Kidney glomerular epithelial cell (primary cell): ENCODE data around the gene PGM1.

ENCODE experiments used
- DNase-seq: peaks from one replicate; lab custom pipeline; 2025; lab: John Stamatoyannopoulos, UW

The PGM1 gene

DNA sequence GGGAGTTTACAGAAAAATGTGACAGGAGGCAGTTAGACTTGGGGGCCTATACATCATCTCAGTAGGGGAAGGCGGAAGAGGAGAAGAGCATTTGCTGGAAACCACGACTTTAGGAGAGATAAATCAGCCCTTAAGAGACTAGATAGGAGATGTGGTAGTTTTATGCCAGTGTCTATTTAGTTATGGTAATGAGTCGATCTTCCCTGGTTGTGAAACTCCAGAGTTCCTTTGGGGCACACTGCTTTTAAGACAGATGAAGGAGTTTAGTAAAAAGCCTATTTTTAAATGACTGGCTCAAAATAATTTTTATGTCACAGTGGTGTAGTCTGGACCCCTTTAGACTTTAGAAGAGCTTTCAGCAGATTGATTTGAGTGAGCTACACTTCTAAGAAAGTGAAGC is 7.8 kb downstream of the PGM1 start:
- DNase-seq: no peak

GRCh38 chr1:63601463-63601862 is 8.3 kb downstream of the PGM1 start:
- DNase-seq: no peak

DNA sequence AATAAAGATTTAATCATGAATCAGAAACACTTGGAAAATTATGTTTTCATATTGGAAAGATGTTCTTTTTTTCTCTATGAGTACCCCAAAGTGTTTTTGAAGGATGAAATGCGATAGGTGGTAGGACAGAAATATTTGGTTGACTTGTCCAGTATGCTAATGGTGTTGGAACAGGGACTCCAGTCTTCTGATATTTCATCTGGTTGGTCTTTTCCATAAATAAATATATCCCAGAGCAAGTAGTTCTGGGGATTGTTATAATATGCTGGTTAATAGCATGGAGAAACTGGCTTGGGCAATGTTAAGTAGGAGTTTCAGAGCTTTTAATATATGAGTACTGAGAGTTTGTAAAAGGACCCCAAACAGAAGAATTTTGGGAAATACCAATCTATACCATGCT is 8.7 kb downstream of the PGM1 start:
- no peak for DNase-seq

DNA sequence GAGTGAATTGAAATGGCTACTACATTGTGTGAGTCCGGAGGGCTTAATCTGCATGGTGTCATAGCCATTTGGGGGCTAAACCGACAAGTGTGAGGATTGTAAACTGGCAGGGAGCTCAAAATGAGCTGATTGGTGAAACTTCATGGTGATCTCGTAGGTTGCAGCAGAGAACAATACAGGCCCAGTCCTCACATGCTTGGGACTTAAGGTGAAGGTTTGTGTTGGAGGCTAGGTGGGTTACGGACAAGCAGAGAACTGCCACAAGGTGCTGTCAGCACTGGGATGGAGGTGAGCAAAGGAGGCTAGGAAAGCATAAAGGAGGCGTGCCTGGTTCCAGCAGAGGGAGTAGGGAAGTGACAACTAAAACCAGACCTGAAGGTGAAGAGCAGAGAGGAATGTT is 9.4 kb downstream of the PGM1 start:
- DNase-seq: no peak

- DNase-seq: no peak
These were observed 10.6 kb downstream of the PGM1 start for GRCh38 chr1:63603810-63604209.

GRCh38 chr1:63607322-63607721 is 14.1 kb downstream of the PGM1 start:
- no peak for DNase-seq

GRCh38 chr1:63611231-63611630 is 18.0 kb downstream of the PGM1 start:
- DNase-seq: no peak

- no peak for DNase-seq
These were observed 19.4 kb downstream of the PGM1 start for GRCh38 chr1:63612564-63612963.

- no peak for DNase-seq
These were observed 19.8 kb downstream of the PGM1 start for GRCh38 chr1:63612971-63613370.

DNA sequence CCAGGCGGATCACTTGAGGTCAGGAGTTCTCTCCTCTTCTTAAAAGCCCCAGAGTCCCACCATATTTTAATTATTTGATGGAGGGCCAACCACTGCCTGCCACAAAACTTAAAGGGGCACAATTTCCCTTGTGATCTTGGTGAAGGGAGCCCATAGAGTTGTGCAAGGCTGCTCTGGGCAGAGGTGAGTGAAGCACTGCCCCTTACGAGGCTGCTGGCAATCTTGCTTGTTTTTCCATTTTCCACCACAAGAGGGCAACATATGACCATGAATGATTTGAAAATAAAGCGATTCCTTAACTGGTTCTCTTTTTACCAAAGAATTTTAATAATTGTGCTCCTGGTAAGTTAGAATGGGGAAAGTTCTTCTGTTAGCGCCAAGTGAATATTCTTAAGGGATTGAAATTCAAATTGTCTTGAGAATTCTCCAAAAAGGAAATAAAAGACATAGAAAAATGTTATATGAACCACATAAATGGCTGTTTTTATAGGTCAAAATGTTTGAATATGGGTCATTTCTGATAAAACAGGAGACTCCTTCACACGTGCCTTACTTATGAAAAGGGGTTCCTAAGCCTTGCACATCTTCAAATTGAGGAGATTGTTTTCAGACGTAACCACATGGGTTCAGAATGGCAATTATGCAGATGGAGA is 22.7 kb downstream of the PGM1 start:
- DNase-seq: peak; percentile 85

DNA sequence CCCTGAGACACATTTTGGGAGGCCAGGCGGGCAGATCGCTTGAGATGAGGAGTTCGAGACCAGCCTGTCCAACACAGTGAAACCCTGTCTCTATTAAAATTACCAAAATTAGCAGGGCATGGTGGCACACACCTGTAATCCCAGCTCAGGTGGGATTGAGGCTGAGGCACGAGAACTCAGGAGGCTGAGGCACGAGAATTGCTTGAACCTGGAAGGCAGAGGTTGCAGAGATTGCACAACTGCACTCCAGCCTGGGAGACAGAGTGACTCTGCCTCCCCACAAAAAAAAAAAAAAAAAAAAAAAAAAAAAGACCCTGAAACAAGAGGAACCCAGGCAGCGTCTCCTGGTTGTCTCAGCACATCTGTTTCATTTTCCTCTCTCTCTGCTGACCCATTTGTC is 24.2 kb downstream of the PGM1 start:
- DNase-seq: no peak

GRCh38 chr1:63618011-63618410 is 24.8 kb downstream of the PGM1 start:
- DNase-seq: no peak

- no peak for DNase-seq
These were observed 26.3 kb downstream of the PGM1 start for GRCh38 chr1:63619558-63619957.

GRCh38 chr1:63620671-63621070 is 27.5 kb downstream of the PGM1 start:
- no peak for DNase-seq

DNA sequence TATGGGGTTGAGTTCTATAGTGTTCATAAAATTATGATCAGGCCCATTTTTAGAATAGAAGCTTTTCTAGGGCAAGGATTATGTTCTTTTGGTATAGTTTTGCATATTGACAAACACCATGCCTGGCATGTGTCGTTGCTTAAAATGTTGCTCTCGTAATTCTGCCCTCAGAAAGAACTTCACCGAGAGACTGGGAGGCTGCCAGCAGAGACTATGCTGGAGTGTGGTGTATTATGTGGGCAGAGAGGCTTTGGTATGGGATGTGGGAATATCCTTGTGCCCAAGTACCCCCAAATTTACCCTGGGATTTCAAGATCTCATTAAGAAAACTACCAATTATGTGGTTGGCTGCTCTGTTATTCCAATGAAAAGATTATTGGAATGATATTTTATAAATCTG is 27.9 kb downstream of the PGM1 start:
- no peak for DNase-seq

DNA sequence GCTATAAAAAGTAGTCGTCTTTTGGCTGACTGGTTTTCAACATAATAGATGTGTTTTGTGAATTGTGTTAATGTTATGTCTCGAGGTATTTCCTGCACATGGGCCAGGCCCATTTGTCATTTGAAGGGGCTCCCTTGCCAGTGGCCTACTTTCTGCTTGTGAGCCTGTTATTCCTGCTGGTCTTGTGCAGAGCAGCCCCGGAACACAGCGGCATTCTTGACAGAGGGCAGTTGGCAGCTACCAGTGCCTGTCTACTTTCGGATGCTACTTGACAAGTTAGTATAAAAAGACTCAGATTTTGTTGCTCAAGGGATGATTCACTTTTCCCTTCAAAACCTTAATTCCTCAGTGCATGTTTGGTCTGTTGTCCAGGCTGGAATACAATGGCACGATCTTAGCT is 28.5 kb downstream of the PGM1 start:
- DNase-seq: no peak

DNA sequence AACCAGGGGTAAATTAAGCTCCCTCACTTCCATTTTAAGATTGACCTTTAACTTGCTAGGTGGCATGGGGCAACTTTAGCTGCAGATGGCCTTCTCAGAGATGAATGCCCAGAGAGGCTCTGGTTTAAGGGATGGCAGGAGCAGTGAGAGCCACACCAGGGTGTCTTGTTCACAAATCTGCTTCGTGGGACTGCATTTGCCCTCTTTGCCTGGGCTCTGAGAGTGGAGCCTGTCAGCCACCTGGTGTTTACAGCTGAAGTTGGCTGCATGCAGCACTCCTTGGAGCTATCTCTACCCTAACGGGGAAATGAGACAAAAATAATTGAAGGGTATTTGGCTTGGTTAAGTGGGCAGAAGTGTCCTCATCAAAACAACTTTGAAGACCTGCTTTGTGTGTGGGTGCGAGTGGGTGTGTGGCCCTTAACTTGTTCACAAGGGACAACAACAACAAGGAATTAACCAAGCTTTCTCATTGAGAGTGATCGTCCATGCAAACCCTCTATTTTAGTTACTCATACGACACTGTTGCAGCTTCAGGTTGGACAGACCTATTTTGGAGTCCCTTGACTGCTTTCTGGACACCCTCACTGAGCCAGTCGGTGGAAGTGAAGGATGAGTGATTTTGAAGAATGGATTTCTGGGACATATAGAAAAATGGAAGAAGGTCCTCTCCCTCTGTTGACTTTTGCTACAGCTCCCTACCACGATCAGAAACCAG is 29.8 kb downstream of the PGM1 start:
- DNase-seq: no peak

DNA sequence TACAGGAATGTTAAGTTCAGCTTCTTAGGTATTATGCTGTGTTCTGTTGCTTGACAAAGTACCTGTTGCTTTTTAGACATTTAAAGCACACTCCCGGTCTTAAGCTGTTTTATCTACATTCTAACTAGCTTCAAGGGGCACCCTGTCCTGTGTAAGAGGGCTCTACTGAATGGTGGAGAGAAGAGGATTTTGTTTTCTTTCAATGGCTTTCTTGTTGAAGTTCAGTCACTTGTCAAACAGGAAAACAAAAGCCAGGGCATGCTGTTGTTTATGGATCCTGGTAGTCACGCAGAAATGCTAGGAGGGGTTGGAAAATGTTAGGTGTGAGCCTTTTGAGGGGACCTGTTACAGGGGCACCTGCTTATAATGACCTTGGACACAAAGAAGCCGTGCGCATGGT is 30.7 kb downstream of the PGM1 start:
- no peak for DNase-seq

- DNase-seq: peak; percentile 18
These were observed 31.7 kb downstream of the PGM1 start for GRCh38 chr1:63624911-63625310.

DNA sequence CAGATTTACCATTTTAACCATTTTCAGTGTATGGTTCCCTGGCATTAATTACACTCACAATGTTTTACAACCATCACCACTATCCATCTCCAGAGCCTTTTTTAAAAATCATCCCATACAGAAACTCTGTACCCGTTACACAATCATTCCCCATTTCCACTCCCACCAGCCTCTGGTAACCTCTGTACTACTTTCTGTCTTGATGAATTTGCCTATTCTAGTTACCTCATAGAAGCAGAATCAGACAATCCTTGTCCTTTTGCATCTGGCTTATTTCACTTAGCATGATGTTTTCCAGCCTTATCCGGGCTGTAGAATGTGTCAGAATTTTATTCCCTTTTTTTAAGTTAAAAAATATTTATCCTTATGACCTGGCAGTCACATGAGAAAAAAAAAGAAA is 33.0 kb downstream of the PGM1 start:
- DNase-seq: no peak

- DNase-seq: no peak
These were observed 35.4 kb downstream of the PGM1 start for GRCh38 chr1:63628607-63629006.

DNA sequence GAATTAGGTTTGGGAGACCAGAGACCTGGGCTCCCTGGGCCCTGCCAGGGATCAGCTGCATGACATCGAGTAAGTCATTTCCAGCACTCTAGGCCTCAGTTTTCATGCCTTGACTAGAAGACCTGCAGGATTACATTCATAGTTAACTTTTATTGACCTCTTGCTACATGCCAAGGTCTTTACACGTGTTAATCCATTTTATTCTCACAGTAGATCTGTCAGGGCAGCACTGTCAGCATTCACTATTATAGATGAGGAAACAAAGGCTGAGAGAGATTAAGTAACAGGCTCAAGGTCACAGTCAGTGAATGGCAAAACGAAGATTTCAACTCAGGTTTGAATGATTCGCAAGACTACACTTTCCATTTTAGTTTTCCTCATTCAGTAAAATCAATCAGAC is 37.0 kb downstream of the PGM1 start:
- DNase-seq: no peak

- DNase-seq: no peak
These were observed 37.5 kb downstream of the PGM1 start for GRCh38 chr1:63630666-63631065.

- DNase-seq: no peak
These were observed 38.9 kb downstream of the PGM1 start for GRCh38 chr1:63632110-63632509.
